Measurements from ENCODE around the gene DDX6.
"Not testable (repeated sequence)": the region's sequence is repeated elsewhere in the genome, so short reads cannot be mapped to it uniquely, and the experiment has no call there.

Gene DDX6

GRCh38 chr11:118715837-118716260, 75.1 kb downstream of the DDX6 start:
- TF ChIP-seq, protein P1, sequence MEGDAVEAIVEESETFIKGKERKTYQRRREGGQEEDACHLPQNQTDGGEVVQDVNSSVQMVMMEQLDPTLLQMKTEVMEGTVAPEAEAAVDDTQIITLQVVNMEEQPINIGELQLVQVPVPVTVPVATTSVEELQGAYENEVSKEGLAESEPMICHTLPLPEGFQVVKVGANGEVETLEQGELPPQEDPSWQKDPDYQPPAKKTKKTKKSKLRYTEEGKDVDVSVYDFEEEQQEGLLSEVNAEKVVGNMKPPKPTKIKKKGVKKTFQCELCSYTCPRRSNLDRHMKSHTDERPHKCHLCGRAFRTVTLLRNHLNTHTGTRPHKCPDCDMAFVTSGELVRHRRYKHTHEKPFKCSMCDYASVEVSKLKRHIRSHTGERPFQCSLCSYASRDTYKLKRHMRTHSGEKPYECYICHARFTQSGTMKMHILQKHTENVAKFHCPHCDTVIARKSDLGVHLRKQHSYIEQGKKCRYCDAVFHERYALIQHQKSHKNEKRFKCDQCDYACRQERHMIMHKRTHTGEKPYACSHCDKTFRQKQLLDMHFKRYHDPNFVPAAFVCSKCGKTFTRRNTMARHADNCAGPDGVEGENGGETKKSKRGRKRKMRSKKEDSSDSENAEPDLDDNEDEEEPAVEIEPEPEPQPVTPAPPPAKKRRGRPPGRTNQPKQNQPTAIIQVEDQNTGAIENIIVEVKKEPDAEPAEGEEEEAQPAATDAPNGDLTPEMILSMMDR (IDR thresholded peaks at IDR 0.05; ENCODE audit: extremely low read depth, insufficient read depth, missing control alignments): no peak
- DNase-seq (ENCODE audit: low spot score): no peak
- in situ Hi-C loops (cut with MboI; ENCODE audit: low pct_unique_long_range_greater_than_20kb, low sequenced_read_pairs, unreplicated experiment): no loop called here

- in situ Hi-C loops (cut with MboI; ENCODE audit: low pct_unique_long_range_greater_than_20kb, low sequenced_read_pairs, unreplicated experiment): no loop called here
- TF ChIP-seq, protein P1 (IDR thresholded peaks at IDR 0.05; ENCODE audit: extremely low read depth, insufficient read depth, missing control alignments): no peak
- no peak for DNase-seq (ENCODE audit: low spot score)
Measured at GRCh38 chr11:118715245-118715831, 75.6 kb downstream of the DDX6 start.

DNA sequence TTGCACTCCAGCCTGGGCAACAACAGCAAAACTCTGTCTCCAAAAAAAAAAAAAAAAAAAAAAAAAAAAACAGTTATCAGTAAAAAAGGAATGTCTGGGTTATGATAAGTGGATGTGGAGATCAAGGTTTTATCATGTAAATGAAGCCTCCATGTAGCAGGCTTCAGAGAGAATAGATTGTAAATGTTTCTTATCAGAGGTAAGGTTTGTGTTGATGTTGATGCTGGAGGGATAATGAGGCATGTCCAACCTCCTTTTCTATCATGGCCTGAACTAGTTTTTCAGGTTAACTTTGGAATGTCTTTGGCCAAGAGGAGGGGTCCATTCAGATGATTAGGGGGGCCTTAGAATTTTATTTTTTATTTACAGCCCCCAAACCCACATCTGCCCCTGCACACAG, 76.1 kb downstream of the DDX6 start:
- in situ Hi-C loops (cut with MboI; ENCODE audit: low pct_unique_long_range_greater_than_20kb, low sequenced_read_pairs, unreplicated experiment): no loop called here

GRCh38 chr11:118714416-118714815, 76.5 kb downstream of the DDX6 start:
- in situ Hi-C loops (cut with MboI; ENCODE audit: low pct_unique_long_range_greater_than_20kb, low sequenced_read_pairs, unreplicated experiment); DNase-seq (ENCODE audit: low spot score): not testable (repeated sequence)

More for the DNA sequence above, 76.1 kb downstream of the DDX6 start:
- no peak for DNase-seq (ENCODE audit: low spot score)
- TF ChIP-seq, protein P1 (IDR thresholded peaks at IDR 0.05; ENCODE audit: extremely low read depth, insufficient read depth, missing control alignments): no peak

GRCh38 chr11:118708296-118708695, 82.7 kb downstream of the DDX6 start:
- TF ChIP-seq, protein P1 (IDR thresholded peaks at IDR 0.05; ENCODE audit: extremely low read depth, insufficient read depth, missing control alignments): no peak
- no peak for DNase-seq (ENCODE audit: low spot score)
- in situ Hi-C loops (cut with MboI; ENCODE audit: low pct_unique_long_range_greater_than_20kb, low sequenced_read_pairs, unreplicated experiment): no loop called here

DNA sequence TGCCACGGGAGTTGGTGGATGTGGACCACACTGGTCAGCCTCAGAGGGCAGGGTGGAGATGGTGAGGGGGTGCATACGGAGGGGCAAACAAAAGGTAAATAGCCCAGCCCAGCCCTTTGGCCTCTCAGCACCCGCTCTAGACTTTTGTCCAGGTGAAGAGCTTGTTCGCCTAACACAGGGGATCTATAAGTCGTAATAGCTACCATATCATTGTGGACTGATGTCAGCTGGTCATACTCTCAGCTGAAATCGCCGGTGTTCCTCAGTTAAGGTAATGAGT, 84.5 kb downstream of the DDX6 start:
- in situ Hi-C loops (cut with MboI; ENCODE audit: low pct_unique_long_range_greater_than_20kb, low sequenced_read_pairs, unreplicated experiment): no loop called here
- TF ChIP-seq, protein P1 (IDR thresholded peaks at IDR 0.05; ENCODE audit: extremely low read depth, insufficient read depth, missing control alignments): no peak
- no peak for DNase-seq (ENCODE audit: low spot score)

DNA sequence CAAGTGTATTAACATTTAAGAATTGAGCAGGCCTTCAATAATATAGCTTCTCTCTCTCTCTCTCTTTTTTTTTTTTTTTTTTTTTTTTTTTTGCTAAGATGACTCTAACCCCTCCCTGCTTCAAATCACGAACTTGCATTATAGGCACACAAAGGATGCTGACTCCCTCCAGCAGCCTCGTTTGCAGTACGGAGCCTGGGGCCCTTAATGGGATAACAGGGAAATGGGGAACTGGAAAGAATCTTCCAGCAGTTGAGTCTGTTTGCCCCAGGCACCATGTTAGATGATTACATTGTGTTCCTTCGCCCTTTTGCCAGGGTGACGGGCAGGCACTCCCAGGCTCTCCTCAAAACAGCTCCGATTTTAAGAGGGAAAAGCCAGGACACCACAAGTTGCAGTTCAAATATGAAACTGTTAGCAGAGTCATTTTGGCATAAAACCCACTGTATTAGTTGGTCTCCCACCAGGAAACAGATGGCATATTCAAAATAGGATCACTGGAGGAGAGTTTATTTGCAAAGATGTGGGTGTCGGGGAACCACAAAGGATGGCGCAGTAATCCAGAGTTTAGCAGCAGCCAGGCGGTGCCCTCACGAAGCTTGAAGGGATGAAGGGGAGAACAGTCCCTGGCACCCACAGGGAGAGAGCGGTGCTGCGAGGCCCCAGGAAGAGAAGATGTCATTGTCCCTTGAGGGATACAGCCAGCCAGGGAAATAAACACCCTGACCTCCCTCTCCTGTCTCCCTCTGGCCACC, 85.0 kb downstream of the DDX6 start:
- in situ Hi-C loops (cut with MboI; ENCODE audit: low pct_unique_long_range_greater_than_20kb, low sequenced_read_pairs, unreplicated experiment): no loop called here
- TF ChIP-seq, protein P1 (IDR thresholded peaks at IDR 0.05; ENCODE audit: extremely low read depth, insufficient read depth, missing control alignments): no peak
- DNase-seq (ENCODE audit: low spot score): no peak

All from GM13977 (cell line).